NOMO-1 (cell line): ENCODE data around the gene FEZF2.

ENCODE experiments used
- DNase-seq, 2 experiments: peaks; one replicate each; lab custom pipeline; 2025; ENCODE audit not compliant: unreplicated experiment in 2 of 2; lab: John Stamatoyannopoulos, UW

Gene FEZF2

DNA sequence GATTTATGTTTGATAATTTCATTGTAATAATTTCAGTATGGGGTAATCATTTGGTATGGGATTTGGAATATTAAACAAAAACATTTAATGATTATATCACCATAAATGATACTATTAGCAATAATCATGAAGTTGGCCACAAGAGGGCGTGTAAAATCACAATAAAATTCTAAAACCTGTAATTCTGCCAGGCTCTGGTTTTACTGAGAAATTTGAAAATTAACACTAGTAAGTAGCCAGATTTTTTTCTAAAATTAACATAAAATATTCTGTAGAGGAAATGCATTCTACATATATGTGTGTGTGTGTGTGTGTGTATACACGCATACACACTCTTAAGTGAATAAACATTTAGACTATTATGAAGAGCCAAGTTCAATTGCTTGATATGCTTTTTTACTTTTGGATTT is 40.5 kb downstream of the FEZF2 start:
- no peak for DNase-seq

DNA sequence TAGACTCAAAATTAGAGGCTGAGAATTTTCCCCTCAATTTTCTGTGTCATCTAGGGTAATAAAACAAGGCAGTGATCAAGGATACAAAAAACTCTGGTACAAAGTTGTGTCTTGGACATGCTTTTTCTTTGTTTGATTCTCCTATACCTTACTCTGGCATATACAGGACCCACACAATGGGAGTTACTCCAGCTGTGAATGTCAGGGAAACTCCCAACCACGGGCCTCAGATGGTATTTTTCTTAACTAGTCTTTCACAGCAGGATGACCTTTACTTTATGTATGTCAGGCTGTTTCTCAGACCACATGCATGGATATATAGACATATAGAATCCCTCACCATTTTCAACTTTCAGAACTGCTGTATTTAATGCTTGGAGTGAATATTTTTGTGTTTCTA is 41.3 kb downstream of the FEZF2 start:
- DNase-seq: no peak

DNA sequence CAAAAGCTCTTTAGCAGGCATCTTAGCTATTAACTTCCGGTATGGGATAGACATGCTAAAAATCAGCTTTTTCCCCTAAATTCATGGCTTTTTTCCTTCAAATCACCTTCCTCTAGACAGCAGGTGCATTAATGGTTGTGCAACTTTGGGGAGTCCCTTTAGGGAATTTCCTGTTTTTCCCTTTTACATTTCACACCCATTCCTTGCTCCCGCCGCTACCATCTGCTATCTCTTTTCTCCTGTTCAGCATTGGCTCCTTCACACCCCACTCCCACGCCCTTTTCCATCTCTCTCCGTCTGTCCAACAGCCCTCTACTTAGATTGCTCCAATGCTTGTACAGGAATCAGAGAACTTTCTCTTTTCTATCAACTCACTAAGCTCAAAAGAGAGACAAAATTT is 43.4 kb downstream of the FEZF2 start:
- no peak for DNase-seq

DNA sequence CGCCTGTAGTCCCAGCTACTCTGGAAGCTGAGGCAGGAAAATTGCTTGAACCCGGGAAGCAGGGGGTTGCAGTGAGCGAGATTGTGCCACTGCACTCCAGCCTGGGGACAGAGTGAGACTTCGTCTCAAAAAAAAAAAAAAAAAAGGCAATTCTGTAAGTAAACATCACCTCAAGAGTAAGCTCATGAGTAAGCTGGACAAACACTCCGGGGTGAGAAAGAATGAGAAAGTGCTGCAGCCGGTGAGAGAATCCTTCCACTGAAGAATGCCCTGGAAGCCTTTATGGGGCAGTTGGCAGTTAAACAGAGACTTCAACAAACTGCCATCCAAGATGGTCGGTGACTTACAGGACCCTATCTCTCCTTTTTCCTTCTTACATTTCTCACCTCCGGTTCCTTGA is 47.5 kb downstream of the FEZF2 start:
- DNase-seq: no peak

DNA sequence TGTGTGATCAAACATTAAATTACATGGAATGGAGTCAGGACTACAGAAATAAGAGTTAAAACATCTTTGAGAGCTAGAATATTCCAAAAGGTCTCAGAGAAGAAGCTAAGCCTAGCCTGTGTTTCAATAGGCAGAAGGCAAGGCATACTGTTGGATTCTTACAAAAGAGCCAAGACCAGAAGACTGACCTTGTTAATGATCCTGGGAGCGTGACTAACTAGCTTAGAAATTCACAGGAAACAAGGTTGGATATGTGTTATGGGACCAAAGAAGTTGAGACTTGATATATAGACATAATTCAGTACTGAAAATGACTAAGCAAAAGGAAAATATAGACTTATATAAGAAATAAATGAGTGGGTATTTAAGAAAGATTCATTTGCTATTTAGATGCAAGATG is 50.1 kb downstream of the FEZF2 start:
- no peak for DNase-seq
